PC-9 (cell line): Measurements from ENCODE around the gene GALNT9.
"Not testable (repeated sequence)": the region's sequence is repeated elsewhere in the genome, so short reads cannot be mapped to it uniquely, and the experiment has no call there.

Experiments
- EZH2 ChIP-seq: fragments of 200-600 bp; sonication (generic); IDR thresholded peaks from 2 replicates; pipeline ENCODE4 v1.8.0; 2017; ENCODE audit warnings: antibody characterized with exemption, low read depth
- TF ChIP-seq, protein P1 (sequence below): fragments of 200-600 bp; sonication (generic); conservative IDR thresholded peaks from 2 replicates; pipeline ENCODE4 v1.6.1; 2017; ENCODE audit warnings: mixed run types, antibody characterized with exemption, mild to moderate bottlenecking, moderate library complexity

DNA sequence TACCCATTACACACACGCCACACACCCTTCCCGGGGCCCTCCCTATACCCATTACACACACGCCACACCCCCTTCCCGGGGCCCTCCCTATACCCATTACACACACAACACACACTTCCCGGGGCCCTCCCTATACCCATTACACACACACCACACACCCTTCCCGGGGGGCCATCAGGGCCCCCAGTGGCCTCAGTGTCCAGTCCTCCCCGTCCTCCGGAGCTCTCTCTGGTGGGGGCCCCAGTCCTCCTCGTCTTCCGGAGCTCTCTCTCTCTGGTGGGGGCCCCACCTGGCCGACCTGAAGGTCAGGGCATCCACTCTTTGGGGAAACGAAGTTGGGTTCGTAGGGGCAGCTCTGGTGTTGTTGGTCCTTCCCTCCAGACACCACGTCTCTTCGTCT, 86.2 kb downstream of the GALNT9 start:
- TF ChIP-seq, protein P1, sequence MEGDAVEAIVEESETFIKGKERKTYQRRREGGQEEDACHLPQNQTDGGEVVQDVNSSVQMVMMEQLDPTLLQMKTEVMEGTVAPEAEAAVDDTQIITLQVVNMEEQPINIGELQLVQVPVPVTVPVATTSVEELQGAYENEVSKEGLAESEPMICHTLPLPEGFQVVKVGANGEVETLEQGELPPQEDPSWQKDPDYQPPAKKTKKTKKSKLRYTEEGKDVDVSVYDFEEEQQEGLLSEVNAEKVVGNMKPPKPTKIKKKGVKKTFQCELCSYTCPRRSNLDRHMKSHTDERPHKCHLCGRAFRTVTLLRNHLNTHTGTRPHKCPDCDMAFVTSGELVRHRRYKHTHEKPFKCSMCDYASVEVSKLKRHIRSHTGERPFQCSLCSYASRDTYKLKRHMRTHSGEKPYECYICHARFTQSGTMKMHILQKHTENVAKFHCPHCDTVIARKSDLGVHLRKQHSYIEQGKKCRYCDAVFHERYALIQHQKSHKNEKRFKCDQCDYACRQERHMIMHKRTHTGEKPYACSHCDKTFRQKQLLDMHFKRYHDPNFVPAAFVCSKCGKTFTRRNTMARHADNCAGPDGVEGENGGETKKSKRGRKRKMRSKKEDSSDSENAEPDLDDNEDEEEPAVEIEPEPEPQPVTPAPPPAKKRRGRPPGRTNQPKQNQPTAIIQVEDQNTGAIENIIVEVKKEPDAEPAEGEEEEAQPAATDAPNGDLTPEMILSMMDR, result not testable (repeated sequence)
- TF ChIP-seq EZH2, result not testable (repeated sequence)
